GM21723 (cell line): ENCODE measurements around the gene VPS37C.
"Not testable (repeated sequence)": the region's sequence is repeated elsewhere in the genome, so short reads cannot be mapped to it uniquely, and the experiment has no call there.

Experiments
- ATAC-seq: cut with Tn5 transposase; IDR thresholded peaks from one replicate; pipeline ENCODE4 v1.9.1; 2021; ENCODE audit warnings: mild to moderate bottlenecking, moderate library complexity; ENCODE audit not compliant: unreplicated experiment

The VPS37C gene

GRCh38 chr11:61102667-61103571, 58.3 kb downstream of the VPS37C start:
- ATAC-seq, result no peak

DNA sequence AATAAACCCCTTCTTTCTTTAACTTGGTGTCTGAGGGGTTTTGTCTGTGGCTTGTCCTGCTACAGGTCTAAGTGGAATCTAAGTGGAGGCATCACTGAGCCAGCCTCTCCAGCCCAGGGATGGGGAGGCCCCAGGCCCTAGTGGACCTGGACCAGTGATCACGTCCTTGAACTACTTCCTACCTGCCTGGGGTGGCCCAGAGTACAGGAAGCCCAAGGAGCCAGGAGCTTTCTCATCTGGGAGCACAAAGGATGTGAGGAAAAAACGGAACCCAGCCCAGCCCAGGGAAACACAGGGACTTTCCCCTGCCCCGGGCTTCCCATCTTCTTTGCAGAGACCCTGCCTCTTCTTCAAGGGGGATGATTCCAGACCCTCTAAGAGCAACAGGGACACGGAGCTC, 62.4 kb downstream of the VPS37C start:
- no peak for ATAC-seq

- not testable (repeated sequence) for ATAC-seq
Measured at GRCh38 chr11:61098261-61098660, 63.0 kb downstream of the VPS37C start.

- no peak for ATAC-seq
Measured at GRCh38 chr11:61095021-61095420, 66.2 kb downstream of the VPS37C start.

DNA sequence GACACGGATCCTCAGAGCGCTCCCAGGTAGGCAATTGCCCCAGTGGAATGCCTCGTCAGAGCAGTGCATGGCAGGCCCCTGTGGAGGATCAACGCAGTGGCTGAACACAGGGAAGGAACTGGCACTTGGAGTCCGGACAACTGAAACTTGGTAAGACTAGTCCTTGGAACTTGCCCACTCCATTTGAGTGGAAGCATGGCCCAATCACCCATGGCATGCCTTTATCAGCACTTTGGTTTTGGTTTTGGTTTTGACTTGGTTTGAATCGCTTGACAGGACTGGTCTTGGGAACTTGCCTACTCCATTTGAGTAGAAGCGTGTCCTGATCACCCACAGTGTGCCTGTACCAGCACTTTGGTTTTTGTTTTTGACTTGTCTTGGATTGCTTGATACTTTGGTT, 67.1 kb downstream of the VPS37C start:
- not testable (repeated sequence) for ATAC-seq

DNA sequence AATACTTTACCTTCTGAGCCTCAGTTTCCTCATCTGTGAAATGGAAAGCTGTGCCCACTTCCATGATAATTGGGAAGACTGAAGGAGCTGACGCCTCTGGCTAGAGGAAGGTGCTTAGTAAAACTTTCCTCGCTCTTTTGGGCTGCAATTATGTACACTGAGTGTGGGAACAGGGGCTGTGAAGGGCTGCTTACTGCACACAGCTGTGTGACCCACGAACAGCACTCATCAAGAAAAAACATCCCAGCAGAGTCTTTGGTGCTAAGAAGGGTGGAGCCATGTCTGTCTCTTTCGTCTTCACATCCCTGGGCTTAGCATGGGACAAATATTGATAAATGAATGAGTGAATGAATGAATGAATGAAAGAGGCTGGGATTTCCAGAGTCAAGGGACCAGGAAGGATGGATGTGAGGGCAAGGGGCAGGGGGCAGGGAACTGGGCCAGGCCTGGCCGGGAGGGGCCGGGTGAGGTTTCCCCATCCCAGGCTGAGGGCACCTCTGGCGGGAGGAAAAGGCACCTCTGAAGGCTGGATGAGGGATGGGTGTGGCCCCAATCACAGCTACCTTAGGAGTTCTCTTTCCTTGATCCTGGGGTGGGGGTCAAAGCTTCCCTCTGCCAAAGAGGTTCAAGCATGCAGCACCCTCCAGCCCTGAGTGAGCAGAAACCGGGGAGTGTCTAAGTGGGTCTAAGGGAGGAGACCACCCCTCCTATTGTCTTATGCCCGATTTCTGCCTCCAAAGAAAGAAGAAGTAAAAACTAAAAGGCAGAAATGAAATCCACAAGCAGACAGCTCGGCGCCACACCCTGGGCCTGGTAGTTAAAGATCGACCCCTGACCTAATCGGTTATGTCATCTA, 68.1 kb downstream of the VPS37C start:
- no peak for ATAC-seq

DNA sequence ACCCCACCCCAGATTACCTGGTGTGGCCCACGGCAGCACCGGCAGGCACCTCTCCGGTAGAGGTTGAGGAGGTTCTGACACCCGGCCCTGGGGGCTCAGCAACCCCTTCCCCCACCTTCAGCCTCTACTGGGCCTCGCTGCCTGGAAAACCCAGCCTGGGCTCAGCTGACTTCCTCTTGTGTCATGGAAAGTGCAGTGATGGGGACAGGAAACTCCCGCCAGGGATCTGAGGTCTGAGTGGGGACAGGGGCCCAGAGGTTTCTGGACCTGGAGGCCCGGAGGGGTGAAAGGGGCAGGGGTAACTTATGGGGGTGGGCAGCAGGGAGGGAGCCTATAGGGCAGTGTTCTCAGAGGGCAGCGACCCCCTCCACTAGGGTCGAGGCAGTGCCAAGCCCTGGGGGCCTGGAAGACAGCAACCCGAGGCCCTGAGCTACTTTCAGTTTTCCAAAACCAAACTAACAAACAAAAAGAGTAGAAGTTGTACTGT, 68.9 kb downstream of the VPS37C start:
- no peak for ATAC-seq

DNA sequence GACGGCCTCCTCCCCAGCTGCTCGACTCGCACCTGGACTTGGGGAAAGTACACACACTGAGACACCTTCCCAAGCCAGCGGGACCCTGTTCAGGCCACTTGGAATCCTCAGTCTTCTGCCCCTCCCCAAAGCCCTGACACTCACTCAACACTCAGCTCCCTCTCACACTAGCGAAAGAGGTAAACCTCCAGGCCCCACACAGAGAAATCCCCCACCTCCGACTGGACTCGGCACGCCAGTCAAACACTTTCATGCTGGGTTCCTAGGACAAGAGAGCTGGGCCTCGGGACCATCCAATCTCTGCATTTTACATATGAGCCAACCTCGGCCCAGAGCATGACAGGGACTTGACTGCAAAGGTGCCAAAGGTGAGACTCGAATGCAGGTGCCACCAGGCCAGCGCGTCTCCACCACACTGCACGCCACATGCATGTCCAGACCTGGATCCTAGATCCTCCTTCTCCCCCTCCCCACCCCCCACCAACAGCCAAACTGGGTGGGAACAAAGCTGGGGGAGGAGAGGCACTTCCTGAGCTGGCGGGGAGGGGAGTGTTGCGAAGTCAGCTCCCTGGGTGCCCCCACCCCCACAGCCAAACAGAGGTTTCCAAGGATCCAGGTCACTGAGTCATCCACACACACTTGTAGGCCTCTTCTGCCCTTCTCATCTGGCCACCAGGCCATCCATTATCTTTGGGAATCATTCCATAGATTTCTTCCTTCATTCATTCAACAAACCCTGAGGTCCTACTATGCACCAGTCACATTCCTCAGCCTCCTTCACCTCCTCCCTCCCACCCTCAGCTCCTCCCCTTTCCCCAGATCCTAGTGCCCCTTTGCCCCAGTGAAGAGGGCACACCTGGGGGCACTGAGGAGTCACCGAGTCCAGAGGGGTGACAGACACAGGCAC, 69.6 kb downstream of the VPS37C start:
- no peak for ATAC-seq

DNA sequence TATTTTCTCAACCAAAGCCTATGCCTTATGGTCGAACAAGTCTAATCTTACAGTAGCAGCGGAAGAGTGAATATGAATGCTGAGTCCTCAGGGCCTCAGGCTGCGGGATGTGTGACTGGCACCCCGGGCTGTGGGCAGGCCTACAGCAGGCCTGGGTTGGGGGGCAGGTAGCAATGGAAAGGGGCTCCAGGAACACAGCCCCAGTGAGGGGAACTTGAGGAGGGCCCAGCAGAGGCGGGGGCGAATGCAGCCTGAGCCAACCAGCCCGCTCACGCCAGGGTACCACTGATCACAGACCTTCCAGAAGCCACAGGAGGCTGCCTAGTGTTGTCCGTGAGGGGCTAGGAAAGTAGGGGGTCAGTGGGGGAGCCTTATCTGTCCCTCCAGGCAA, 70.2 kb downstream of the VPS37C start:
- ATAC-seq, result no peak

DNA sequence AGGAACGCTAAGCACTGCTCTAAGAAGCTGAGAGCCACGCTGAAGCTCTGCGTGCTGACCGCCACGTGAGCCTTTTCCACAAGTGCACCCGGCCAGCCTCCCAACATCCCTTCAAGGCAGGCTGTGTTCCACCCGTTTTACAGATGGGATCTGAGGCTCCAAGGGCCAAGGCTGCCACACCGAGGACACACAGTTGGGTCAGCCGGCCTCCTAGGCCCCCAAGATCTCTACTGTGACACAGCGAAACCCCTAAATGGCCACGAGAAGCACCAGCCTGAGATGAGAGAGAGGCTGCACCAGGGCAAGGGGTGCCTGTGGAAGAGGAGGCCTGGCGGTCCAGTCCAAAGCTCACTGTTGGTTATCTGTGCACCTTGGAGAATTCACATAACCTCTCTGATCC, 70.7 kb downstream of the VPS37C start:
- no peak for ATAC-seq

DNA sequence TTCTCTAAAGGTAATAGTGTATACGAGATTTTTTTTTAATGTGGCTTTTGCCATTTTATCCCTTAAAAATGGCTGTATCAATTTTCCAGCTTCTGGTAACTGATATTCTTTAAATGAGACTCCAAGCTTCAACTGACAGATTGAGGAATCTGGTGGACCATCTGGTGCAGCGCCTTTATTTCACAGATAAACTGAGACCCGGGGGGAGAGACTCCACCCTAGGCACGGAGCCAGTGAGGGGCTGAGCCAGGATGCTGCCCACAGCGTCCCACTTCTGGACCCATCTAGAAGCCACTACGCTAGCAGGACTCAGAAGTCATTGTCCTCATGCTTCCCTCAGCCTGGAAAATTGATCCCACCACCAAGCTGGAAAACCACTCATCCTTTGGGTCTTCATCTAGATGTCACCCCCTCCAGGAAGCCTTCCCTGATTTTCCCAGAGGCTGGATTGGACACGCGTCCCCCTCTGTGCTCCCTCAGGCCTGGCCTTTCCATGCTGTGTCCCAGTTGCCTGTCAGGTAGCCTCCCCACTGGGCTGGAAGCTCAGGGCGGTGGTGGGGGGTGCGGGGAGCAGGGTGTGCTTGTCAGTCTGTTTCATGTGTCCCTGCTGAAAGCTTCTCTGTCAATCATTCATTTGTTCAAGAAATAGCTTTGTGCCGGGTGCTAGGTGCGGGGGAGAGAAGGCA, 71.3 kb downstream of the VPS37C start:
- no peak for ATAC-seq

GRCh38 chr11:61087426-61088119, 73.7 kb downstream of the VPS37C start:
- ATAC-seq, result no peak

- ATAC-seq, result no peak
Measured at GRCh38 chr11:61083601-61084147, 77.6 kb downstream of the VPS37C start.

- no peak for ATAC-seq
Measured at GRCh38 chr11:61082931-61083531, 78.2 kb downstream of the VPS37C start.

DNA sequence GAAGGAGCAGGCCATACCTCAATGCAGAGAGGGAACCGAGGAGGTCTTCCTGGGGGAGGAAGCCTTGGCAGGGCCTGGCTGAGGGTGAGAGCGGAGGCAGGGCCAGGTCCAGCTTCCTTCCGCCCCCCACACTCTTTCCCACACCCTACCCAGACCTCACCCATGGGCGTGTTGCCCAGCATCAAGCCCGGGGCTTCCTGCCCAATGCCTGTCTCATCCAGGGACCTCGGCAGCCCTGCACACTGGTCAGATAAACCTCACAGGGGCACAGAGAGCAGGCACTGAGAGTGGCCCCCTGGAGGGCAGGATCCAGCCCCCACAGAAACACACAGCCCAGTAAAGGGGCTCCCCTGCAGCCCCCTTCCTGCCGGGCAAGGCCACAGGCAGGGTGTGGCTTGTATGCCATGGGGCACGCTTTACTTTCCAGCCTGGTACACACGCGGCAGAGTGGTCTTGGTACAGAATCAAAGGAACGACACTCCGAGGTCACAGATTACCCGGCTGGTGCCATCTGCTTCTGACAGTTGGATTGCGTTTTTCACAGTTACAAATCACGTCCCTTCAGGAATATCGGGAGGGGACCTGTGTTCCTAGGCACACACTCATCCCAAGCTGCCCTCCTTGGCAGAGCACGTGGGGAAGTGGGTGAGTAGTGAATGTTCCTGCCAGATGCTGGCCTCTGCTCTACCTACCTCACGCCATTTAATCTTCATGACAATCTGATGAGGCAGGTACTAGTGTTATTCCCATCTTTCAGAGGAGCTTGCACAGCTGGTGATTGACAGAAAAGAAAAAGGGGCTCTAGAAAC, 79.0 kb downstream of the VPS37C start:
- no peak for ATAC-seq

DNA sequence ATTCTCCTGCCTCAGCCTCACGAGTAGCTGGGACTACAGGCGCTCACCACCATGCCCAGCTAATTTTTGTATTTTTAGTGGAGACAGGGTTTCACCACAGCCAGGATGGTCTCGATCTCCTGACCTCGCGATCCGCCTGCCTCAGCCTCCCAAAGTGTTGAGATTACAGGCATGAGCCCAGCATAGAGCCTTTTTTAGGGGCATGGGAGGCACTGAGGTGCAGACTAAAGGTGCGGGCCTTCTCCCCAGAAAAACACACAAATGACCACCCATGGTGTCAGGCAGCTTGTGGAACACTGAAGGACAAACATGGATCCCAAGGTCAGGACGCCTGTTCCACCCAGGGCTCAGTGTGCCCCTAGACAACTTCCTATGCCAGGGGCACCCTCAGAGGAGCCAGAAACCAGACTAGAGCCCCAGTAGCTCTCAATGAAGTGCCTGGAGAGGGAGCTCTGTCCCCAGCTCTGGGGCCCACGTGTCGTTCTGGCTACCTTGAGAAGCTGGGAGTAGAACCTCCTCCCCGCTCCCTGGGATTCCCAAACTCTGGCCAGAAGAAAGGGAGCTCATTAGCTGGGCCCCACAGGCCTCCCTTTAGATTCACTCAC, 80.1 kb downstream of the VPS37C start:
- ATAC-seq, result no peak

DNA sequence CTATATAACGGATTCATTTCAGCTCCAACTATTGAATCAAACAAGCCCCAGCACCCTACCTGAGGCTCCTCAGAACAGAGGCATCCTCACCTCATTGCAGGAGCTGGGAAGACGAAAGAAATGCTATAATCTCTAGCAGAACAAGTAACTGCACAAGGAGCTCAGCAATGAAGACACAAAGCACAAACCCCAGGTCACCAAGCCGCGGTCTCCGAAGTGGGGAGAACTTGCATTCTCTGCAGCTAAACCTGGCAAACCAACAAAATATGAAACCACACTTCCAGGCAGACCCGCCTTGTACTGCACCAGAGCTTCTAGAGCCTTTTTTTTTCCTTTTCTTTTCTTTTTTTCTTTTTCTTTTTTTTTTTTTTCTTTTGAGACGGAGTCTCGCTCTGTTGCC, 80.7 kb downstream of the VPS37C start:
- no peak for ATAC-seq
